GM12872 (cell line): Measurements from ENCODE around the gene DIS3L2.

Source experiments
- TF ChIP-seq, protein P1 (sequence below): IDR thresholded peaks from 3 replicates; pipeline ENCODE4 v1.5.1; 2011; ENCODE audit warnings: low read depth, mild to moderate bottlenecking, low read length, moderate library complexity; ENCODE audit not compliant: insufficient read depth

The DIS3L2 gene

DNA sequence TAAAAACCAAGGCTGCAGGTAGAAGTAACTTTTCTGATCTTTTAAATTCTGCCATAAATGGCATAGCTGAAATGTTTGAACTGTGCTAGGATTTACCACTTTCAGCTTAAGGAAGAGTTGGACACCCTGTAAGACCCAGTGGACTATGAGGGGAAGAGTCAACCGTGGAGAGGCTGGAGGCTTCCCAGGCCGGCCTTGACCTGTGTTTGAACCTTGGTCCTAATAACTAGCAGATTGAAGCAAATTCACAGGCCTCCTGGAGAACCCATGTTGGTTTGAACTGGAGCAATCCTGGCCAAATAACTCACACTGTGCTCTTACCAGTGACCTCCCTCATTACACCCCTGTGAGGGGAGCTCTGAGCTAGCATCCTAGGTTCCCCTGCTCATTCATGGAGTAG is 329.8 kb downstream of the DIS3L2 start:
- TF ChIP-seq, protein P1, sequence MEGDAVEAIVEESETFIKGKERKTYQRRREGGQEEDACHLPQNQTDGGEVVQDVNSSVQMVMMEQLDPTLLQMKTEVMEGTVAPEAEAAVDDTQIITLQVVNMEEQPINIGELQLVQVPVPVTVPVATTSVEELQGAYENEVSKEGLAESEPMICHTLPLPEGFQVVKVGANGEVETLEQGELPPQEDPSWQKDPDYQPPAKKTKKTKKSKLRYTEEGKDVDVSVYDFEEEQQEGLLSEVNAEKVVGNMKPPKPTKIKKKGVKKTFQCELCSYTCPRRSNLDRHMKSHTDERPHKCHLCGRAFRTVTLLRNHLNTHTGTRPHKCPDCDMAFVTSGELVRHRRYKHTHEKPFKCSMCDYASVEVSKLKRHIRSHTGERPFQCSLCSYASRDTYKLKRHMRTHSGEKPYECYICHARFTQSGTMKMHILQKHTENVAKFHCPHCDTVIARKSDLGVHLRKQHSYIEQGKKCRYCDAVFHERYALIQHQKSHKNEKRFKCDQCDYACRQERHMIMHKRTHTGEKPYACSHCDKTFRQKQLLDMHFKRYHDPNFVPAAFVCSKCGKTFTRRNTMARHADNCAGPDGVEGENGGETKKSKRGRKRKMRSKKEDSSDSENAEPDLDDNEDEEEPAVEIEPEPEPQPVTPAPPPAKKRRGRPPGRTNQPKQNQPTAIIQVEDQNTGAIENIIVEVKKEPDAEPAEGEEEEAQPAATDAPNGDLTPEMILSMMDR = no peak

DNA sequence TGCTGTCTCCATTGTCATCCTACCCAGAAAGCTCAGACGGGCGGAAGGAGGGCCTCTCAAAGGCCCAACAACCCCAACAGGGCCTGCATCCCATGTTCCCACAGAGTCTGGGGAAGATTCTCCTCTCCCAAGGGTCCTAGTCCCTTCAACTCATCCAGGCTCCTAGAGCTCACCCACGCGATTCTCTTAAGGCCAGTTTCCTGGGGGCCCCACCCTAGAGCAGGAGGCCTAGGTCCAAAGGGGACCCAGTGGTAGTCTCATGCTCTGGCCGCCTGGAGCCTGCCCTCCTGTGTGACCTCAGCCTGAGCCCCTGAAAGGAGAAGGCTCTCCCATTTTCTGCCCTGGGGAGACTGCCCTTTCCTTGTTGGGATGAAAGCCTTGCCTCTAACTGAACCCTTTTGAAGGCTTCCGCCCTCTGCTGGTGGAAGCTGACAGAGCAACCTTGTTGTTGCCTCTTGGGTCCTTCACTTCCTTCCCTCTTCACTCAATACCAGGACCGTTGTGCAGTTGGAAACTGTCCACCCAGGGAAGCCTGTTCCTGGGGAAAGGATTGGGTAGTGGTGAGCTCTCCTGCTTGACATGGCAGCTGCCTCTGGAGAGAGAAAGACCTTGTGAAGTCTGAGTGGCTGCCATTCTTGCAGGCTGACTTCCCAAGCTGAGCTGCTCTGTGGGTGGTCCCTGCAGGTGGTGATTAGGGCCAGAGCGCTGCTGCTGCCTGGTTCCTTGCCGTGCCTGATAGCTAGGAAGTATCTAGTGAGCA is 331.1 kb downstream of the DIS3L2 start:
- TF ChIP-seq, protein P1 = peak; percentile 97

DNA sequence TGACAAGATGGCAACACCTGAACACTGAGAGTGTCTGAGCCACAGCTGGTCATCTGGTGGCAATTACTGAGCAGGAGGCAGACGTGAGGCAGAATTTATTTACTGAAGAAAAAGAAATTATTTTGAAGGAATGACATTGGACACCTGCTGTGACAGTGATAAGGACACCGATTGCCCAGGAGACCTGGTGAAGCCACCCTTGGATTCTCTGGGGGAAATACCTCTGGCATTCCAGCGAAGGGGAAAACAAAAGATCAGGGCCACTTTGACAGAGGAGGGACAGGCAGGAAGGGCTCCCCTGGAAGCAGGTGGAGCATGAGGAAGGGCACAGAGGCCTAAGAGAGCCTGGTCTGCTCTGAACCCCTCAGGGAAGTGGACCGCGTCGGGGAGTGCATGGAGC is 331.7 kb downstream of the DIS3L2 start:
- TF ChIP-seq, protein P1 = no peak

DNA sequence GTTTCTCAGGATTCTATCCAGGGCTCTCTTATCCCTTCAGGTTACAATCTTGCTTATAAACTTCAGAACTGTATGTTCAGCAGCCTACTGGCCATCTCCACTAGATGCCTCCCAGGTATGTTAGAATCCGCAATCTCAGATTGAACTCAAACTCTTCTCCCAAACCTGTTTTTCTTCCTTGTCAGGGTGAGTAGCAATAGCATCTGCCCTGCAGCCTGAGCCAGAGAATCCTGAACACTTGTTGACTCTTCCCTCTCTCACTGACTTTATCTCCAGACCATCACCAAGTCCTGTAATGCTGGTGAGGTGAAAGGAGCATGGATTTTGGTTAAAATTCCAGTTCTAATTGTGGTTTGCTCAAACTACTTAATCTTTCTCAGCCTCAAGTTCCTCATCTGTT is 334.5 kb downstream of the DIS3L2 start:
- TF ChIP-seq, protein P1 = no peak

DNA sequence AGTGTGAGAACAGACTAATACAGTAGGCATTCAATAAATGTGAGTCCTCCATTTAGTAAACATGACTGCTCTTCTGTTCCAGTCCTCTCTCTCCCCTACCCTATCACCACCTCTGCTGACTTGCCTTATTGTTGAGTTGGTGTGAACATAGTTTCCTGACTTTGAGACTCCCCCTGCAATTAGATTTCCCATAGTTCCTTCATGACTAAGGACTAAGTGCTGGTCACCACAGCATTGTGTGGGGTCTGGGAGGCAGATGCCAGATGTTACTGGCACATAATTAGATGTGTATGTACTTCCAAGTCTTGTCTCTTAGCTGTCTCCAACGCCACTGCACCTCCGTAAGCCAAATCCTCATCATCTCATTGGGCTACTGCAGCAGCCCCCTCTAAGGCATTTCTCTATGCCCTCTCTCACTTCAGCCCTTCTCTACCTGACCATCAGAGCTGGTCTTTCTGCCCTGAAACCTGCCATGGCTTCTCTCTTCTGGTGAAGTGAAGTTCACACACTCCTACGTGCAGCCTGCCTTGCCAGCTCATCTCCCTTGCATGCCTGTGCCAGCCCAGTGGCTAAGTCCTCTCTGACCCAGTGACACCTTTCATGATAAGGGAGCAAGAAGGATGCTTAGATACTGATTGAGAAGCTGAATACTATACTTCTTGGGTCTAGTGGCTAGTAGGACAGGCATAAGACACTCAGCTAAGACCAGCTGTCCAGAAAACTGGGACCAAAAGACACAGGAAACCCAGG is 335.4 kb downstream of the DIS3L2 start:
- TF ChIP-seq, protein P1 = no peak

DNA sequence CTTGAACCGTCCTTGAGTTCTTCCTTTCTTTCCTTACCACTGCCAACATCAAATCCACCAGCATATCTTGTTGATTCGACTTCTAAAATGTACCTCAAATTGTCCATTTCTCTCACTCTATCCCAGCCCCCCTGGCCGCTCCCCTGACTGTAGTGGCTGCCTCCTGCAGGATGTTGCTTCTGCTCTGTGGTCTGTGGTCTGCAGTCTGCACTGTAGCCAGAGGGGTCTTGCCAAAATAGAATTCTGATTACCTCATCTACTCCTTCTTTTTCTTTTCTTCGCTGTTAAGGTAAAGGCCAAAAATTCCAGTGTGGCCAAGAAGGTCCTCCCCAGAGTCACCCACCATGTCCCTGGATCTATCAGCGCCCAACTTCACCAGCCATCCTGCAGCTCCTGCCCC is 337.6 kb downstream of the DIS3L2 start:
- TF ChIP-seq, protein P1 = no peak

DNA sequence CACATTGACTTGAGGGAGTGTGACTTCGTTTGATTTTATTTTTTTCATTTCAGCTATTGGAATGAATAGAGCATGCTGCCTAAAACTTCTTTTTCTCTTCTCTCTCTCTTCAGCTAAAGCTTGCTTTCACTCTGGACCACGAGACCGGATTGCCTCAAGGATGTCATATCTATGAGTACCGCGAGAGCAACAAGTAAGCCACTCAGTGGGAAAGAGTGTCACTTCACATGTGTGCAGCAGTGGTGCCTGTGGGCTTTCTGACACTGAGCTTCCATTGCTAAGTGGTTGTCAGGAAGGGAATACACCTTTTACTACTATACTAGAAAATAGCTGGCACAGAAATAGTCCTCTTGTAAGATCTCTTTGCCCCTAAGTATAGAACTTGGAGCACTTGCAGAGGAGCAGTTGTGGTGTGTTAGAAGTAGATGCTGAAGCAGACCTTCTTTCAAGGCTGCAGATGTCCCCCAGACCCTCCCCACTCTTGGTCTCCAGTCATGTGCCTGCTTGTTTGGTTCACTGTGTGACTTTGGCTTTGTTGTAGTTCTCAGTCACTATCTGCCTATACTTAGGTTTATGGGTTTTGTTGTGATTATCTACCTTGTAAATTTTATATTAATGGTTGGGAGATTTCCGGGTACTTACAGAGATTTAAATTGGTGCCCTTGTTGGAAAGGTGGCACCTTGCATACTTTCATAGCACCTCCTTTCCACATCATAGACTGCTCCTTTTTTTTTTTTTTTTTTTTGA is 338.6 kb downstream of the DIS3L2 start:
- TF ChIP-seq, protein P1 = no peak
